Activated T-cell treated with anti-CD3 and anti-CD28 coated beads, Interleukin-2, amount 50 U/mL, for 48 hours (primary cell): ENCODE measurements around the gene PLA2G3.
"Not testable (repeated sequence)": the region's sequence is repeated elsewhere in the genome, so short reads cannot be mapped to it uniquely, and the experiment has no call there.

Source experiments
- DNase-seq, 2 experiments: peaks; one replicate each; pipeline ENCODE4 v3.0.0-alpha.2; 2020

Gene PLA2G3

GRCh38 chr22:31122196-31122531, 18.1 kb downstream of the PLA2G3 start:
- DNase-seq: no peak

- no peak for DNase-seq
Measured at GRCh38 chr22:31121403-31121802, 18.9 kb downstream of the PLA2G3 start.

GRCh38 chr22:31120642-31121041, 19.7 kb downstream of the PLA2G3 start:
- DNase-seq: no peak

GRCh38 chr22:31120230-31120629, 20.1 kb downstream of the PLA2G3 start:
- DNase-seq: no peak

GRCh38 chr22:31119026-31119717, 21.1 kb downstream of the PLA2G3 start:
- DNase-seq: no peak

GRCh38 chr22:31118046-31118820, 22.1 kb downstream of the PLA2G3 start:
- DNase-seq: no peak

- DNase-seq: not testable (repeated sequence)
Measured at GRCh38 chr22:31112547-31113091, 27.7 kb downstream of the PLA2G3 start.

GRCh38 chr22:31107894-31108218, 32.5 kb downstream of the PLA2G3 start:
- DNase-seq: no peak

GRCh38 chr22:31107178-31107893, 33.0 kb downstream of the PLA2G3 start, which contains the start of gene SELENOM:
SELENOM (minus strand) TSS chr22:31107568; CDS start chr22:31107505, 63 bp downstream.
- peak; percentile 89 to 92 for DNase-seq

GRCh38 chr22:31106731-31107177, 33.6 kb downstream of the PLA2G3 start:
- no peak for DNase-seq

GRCh38 chr22:31106001-31106571, 34.2 kb downstream of the PLA2G3 start:
- no peak for DNase-seq

GRCh38 chr22:31105282-31105929, 34.9 kb downstream of the PLA2G3 start:
- no peak for DNase-seq

- DNase-seq: no peak
Measured at GRCh38 chr22:31104869-31105268, 35.4 kb downstream of the PLA2G3 start.

GRCh38 chr22:31103899-31104694, 36.2 kb downstream of the PLA2G3 start:
- no peak for DNase-seq

GRCh38 chr22:31103111-31103510, 37.2 kb downstream of the PLA2G3 start:
- DNase-seq: no peak

GRCh38 chr22:31102441-31103081, 37.7 kb downstream of the PLA2G3 start:
- DNase-seq: no peak

GRCh38 chr22:31100762-31101525, 39.4 kb downstream of the PLA2G3 start:
- no peak for DNase-seq

- no peak for DNase-seq
Measured at GRCh38 chr22:31099841-31100761, 40.2 kb downstream of the PLA2G3 start.

- no peak for DNase-seq
Measured at GRCh38 chr22:31099386-31099785, 40.9 kb downstream of the PLA2G3 start.
